Naive thymus-derived CD4-positive, alpha-beta T cell (primary cell): ENCODE results near the gene NMRK2. TPM values are rescaled to one million over a fixed set of nuclear protein-coding genes. Genes with fewer than 3 reads are reported as not detected.
"Not testable (repeated sequence)": the region's sequence is repeated elsewhere in the genome, so short reads cannot be mapped to it uniquely, and the experiment has no call there.

ENCODE experiments used
- ATAC-seq: fragments of 150-1000 bp; cut with Tn5 transposase; 2 replicates; pipeline ENCODE4 v1.10.0; 2021; ENCODE audit warnings: mild to moderate bottlenecking, moderate library complexity
- CTCF ChIA-PET: fragments of 350-600 bp; sonication (Branson Sonifier 250); formaldehyde crosslinking; loops from one replicate; lab custom pipeline; 2021; ENCODE audit warnings: antibody characterized with exemption; lab: Charles Lee
- POLR2A ChIA-PET: fragments of 350-600 bp; sonication (Branson Sonifier 250); formaldehyde crosslinking; loops from one replicate; lab custom pipeline; 2021; ENCODE audit warnings: antibody characterized with exemption, inconsistent platforms; lab: Charles Lee
- DNase-seq, 9 donors: peaks; one replicate each; pipeline versions ENCODE4 v3.0.0 to v3.0.0-alpha.2; 2020 to 2022; ENCODE audit warnings: mixed read lengths in 1 of 9
- H3K27ac ChIP-seq: one replicate; pipeline ENCODE4 v1.7.0; 2013; ENCODE audit warnings: mild to moderate bottlenecking, low read depth, low read length, moderate library complexity
- H3K27me3 ChIP-seq, 2 donors: one replicate each; pipeline ENCODE4 v1.7.0; 2013; ENCODE audit warnings: low read length in 2 of 2, mild to moderate bottlenecking in 2 of 2, moderate library complexity in 2 of 2; ENCODE audit not compliant: control insufficient read depth in 2 of 2, insufficient read depth in 2 of 2
- H3K36me3 ChIP-seq, 3 experiments: 1 replicate in 2 of 3; 2 replicates in 1 of 3; pipeline ENCODE4 v1.7.0; 2013; ENCODE audit warnings: low read length in 3 of 3, mild to moderate bottlenecking in 3 of 3, moderate library complexity in 1 of 3; ENCODE audit not compliant: insufficient read depth in 3 of 3, control insufficient read depth in 2 of 3
- H3K4me1 ChIP-seq, 2 donors: one replicate each; pipeline ENCODE4 v1.7.0; 2013; ENCODE audit warnings: low read length in 2 of 2, mild to moderate bottlenecking in 2 of 2, moderate library complexity in 1 of 2; ENCODE audit not compliant: control insufficient read depth in 2 of 2, insufficient read depth in 2 of 2
- H3K4me3 ChIP-seq: 2 replicates; pipeline ENCODE4 v1.7.0; 2013; ENCODE audit warnings: mild to moderate bottlenecking, low read length
- H3K9me3 ChIP-seq, 3 experiments: 1 replicate in 2 of 3; 2 replicates in 1 of 3; pipeline ENCODE4 v1.7.0; 2013; ENCODE audit warnings: low read length in 3 of 3; ENCODE audit not compliant: control insufficient read depth in 2 of 3
- H3K27ac Mint-ChIP-seq, 9 donors: one replicate each; pipeline ENCODE4 v1.8.0; 2020 to 2022; ENCODE audit warnings: mixed read lengths in 9 of 9, mild to moderate bottlenecking in 8 of 9, moderate library complexity in 5 of 9, inconsistent platforms in 2 of 9
- H3K27me3 Mint-ChIP-seq, 5 donors: one replicate each; pipeline ENCODE4 v1.8.0; 2021 to 2022; ENCODE audit warnings: mixed read lengths in 5 of 5, mild to moderate bottlenecking in 1 of 5
- H3K36me3 Mint-ChIP-seq, 5 donors: one replicate each; pipeline ENCODE4 v1.8.0; 2020 to 2022; ENCODE audit warnings: mixed read lengths in 5 of 5, mild to moderate bottlenecking in 3 of 5, inconsistent platforms in 1 of 5
- H3K4me1 Mint-ChIP-seq, 7 donors: one replicate each; pipeline ENCODE4 v1.8.0; 2020 to 2022; ENCODE audit warnings: mixed read lengths in 7 of 7, mild to moderate bottlenecking in 3 of 7, inconsistent platforms in 1 of 7
- H3K4me3 Mint-ChIP-seq, 10 donors: one replicate each; pipeline ENCODE4 v1.8.0; 2020 to 2022; ENCODE audit warnings: mild to moderate bottlenecking in 10 of 10, mixed read lengths in 10 of 10, moderate library complexity in 6 of 10, inconsistent platforms in 2 of 10
- H3K9me3 Mint-ChIP-seq, 11 donors: one replicate each; pipeline ENCODE4 v1.8.0; 2020 to 2022; ENCODE audit warnings: mixed read lengths in 11 of 11, mild to moderate bottlenecking in 4 of 11, inconsistent platforms in 1 of 11, moderate library complexity in 1 of 11
- intact Hi-C, 2 donors: fragments of 100-400 bp; cut with micrococcal nuclease; formaldehyde crosslinking; loops; one replicate each; pipeline ENCODE4 v1.15.1; 2023
- polyA plus RNA-seq, 2 donors: library from polyadenylated mRNA; unstranded; fragments of 300-500 nt; fragmentation: Illumina TruSeq; gene quantifications; one replicate each; pipeline ENCODE4 v1.2.3, GENCODE V29; 2021
- total RNA-seq, 6 experiments: library from RNA in 5 of 6; stranded (reverse) in 5 of 6; gene quantifications; 1 replicate in 5 of 6; 2 replicates in 1 of 6; pipeline ENCODE4 v1.2.3 and lab custom pipeline; 2021 to 2026

The NMRK2 gene
- total and polyA plus RNA-seq, 7 experiments from 2014 or later: not detected

GRCh38 chr19:3947316-3947933 is 14.6 kb downstream of the NMRK2 start:
- POLR2A ChIA-PET, H3K9me3 ChIP-seq, DNase-seq, H3K27ac Mint-ChIP-seq, H3K27ac ChIP-seq, H3K4me1 ChIP-seq, H3K36me3 Mint-ChIP-seq, H3K9me3 Mint-ChIP-seq, H3K27me3 Mint-ChIP-seq, CTCF ChIA-PET, H3K4me3 ChIP-seq, ATAC-seq, intact Hi-C loops, H3K4me3 Mint-ChIP-seq, H3K36me3 ChIP-seq, H3K27me3 ChIP-seq: not testable (repeated sequence)
- H3K4me1 Mint-ChIP-seq: peaks cover 0 to 11% (median 8%) of the 10 kb centered on the region in 7 donors

GRCh38 chr19:3949294-3949693 is 16.4 kb downstream of the NMRK2 start:
- no peak for DNase-seq
- Histone ChIP-seq H3K9me3 (no peaks in the 10 kb centered on the region), H3K4me1 (no peaks in the 10 kb centered on the region), H3K27me3 (no peaks in the 10 kb centered on the region), H3K27ac (no peak overlapping the region), H3K4me3 (no peak overlapping the region), H3K36me3 (no peaks in the 10 kb centered on the region)
- Mint-ChIP-seq H3K4me3 (no peak overlapping the region), H3K27me3 (peaks cover 0 to 3% (median 0%) of the 10 kb centered on the region in 5 donors), H3K9me3 (peaks cover 0 to under 1% (median 0%) of the 10 kb centered on the region in 11 donors), H3K27ac (peak overlapping the region in 1 of 9 donors; percentile 51), H3K36me3 (no peaks in the 10 kb centered on the region), H3K4me1 (peaks cover 0 to 8% (median 6%) of the 10 kb centered on the region in 7 donors)
- ChIA-PET POLR2A (no interaction called here), CTCF (interaction anchor here (0.5 kb wide), 1 partner anchor 456 kb away, joined by 3 read pairs; no protein-coding TSS in a partner anchor)
- intact Hi-C loops: no loop called here
- no peak for ATAC-seq

- Mint-ChIP-seq H3K4me3 (peak overlapping the region in 6 of 10 donors; percentile 19 to 66 (median 52)), H3K4me1 (peaks cover 0 to 8% (median 6%) of the 10 kb centered on the region in 7 donors), H3K27ac (no peak overlapping the region), H3K36me3 (no peaks in the 10 kb centered on the region), H3K9me3 (no peaks in the 10 kb centered on the region), H3K27me3 (peaks cover 0 to 3% (median 0%) of the 10 kb centered on the region in 5 donors)
- intact Hi-C loops: no loop called here
- no peaks in the 10 kb centered on the region for H3K36me3 ChIP-seq
- DNase-seq: no peak
- H3K4me3 ChIP-seq: no peak overlapping the region
- H3K4me1 ChIP-seq: no peaks in the 10 kb centered on the region
- H3K27me3 ChIP-seq: no peaks in the 10 kb centered on the region
- no peaks in the 10 kb centered on the region for H3K9me3 ChIP-seq
- no peak for ATAC-seq
- ChIA-PET POLR2A (no interaction called here), CTCF (no interaction called here)
- H3K27ac ChIP-seq: no peak overlapping the region
These were observed 17.4 kb downstream of the NMRK2 start for GRCh38 chr19:3949997-3950859.

- ChIA-PET POLR2A (no interaction called here), CTCF (no interaction called here)
- H3K27ac ChIP-seq: no peak overlapping the region
- no peaks in the 10 kb centered on the region for H3K4me1 ChIP-seq
- no peaks in the 10 kb centered on the region for H3K9me3 Mint-ChIP-seq
- H3K9me3 ChIP-seq: no peaks in the 10 kb centered on the region
- H3K4me3 ChIP-seq: no peak overlapping the region
- DNase-seq (peak in 1 of 9 donors; percentile 10), ATAC-seq (peak; percentile 54)
- H3K36me3 Mint-ChIP-seq: no peaks in the 10 kb centered on the region
- peaks cover 0 to 3% (median 0%) of the 10 kb centered on the region in 5 donors for H3K27me3 Mint-ChIP-seq
- peak overlapping the region in 9 of 10 donors; percentile 38 to 76 (median 65) for H3K4me3 Mint-ChIP-seq
- peak overlapping the region in 3 of 9 donors; percentile 41 to 59 (median 42) for H3K27ac Mint-ChIP-seq
- H3K36me3 ChIP-seq: no peaks in the 10 kb centered on the region
- intact Hi-C loops: no loop called here
- H3K4me1 Mint-ChIP-seq: peaks cover 0 to 8% (median 6%) of the 10 kb centered on the region in 7 donors
- H3K27me3 ChIP-seq: no peaks in the 10 kb centered on the region
These were observed 18.3 kb downstream of the NMRK2 start for GRCh38 chr19:3950871-3951861.

GRCh38 chr19:3952755-3953276 is 19.9 kb downstream of the NMRK2 start:
- POLR2A ChIA-PET, CTCF ChIA-PET: not testable (repeated sequence)

GRCh38 chr19:3954107-3954506 is 21.2 kb downstream of the NMRK2 start:
- DNase-seq: no peak
- Histone ChIP-seq H3K36me3 (peaks cover 0 to 22% (median 0%) of the 10 kb centered on the region in 3 experiments), H3K9me3 (no peaks in the 10 kb centered on the region), H3K4me3 (no peak overlapping the region), H3K4me1 (no peaks in the 10 kb centered on the region), H3K27me3 (no peaks in the 10 kb centered on the region), H3K27ac (no peak overlapping the region)
- Mint-ChIP-seq H3K4me1 (peaks cover 0 to 8% (median 6%) of the 10 kb centered on the region in 7 donors), H3K9me3 (no peaks in the 10 kb centered on the region), H3K4me3 (no peak overlapping the region), H3K27me3 (peaks cover 0 to 3% (median 0%) of the 10 kb centered on the region in 5 donors), H3K27ac (no peak overlapping the region), H3K36me3 (peaks cover 0 to 5% (median 0%) of the 10 kb centered on the region in 5 donors)
- POLR2A ChIA-PET: no interaction called here
- CTCF ChIA-PET: no interaction called here
- ATAC-seq: no peak
- intact Hi-C loops: no loop called here

More at GRCh38 chr19:3952755-3953276, 19.9 kb downstream of the NMRK2 start:
- peak overlapping the region in 2 of 10 donors; percentile 38 to 43 for H3K4me3 Mint-ChIP-seq
- intact Hi-C loops, H3K36me3 Mint-ChIP-seq, H3K27ac ChIP-seq, ATAC-seq, H3K4me1 ChIP-seq, H3K27me3 Mint-ChIP-seq, H3K9me3 ChIP-seq, H3K4me3 ChIP-seq, H3K27ac Mint-ChIP-seq, H3K9me3 Mint-ChIP-seq, H3K36me3 ChIP-seq, H3K4me1 Mint-ChIP-seq, H3K27me3 ChIP-seq, DNase-seq: not testable (repeated sequence)
